C4-2B (cell line): ENCODE data around the gene SCMH1.

Experiments
- H3K27ac ChIP-seq: fragments of 450-650 bp; 2 replicates; pipeline ENCODE4 v1.5.1; 2017
- ZFX ChIP-seq: fragments of 450-650 bp; IDR thresholded peaks from 2 replicates; pipeline ENCODE4 v1.6.1; 2017
- TF ChIP-seq, protein P1 (sequence below): fragments of 450-650 bp; conservative IDR thresholded peaks from 2 replicates; pipeline ENCODE4 v1.5.1; 2017; ENCODE audit warnings: mild to moderate bottlenecking

SCMH1 gene

DNA sequence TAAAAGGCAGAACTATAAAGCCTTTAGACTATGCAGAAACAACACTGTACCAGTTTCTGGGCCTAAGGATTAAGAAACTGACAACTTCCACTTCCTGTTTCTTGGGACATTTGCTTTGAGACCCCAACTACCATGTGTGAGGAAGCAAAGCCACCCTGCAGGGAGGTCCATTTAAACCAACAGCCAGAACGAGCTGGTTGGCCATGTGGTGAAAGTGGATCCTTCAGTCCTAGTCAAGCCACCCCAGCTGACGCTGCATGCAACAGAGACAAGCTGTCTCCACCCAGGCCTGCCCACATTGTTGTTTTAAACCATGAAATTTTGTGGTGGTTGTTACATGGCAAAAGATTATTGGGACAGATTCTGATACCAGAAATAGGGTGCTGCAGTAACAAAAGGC is 188.8 kb downstream of the SCMH1 start:
- no peak for TF ChIP-seq ZFX
- TF ChIP-seq, protein P1, sequence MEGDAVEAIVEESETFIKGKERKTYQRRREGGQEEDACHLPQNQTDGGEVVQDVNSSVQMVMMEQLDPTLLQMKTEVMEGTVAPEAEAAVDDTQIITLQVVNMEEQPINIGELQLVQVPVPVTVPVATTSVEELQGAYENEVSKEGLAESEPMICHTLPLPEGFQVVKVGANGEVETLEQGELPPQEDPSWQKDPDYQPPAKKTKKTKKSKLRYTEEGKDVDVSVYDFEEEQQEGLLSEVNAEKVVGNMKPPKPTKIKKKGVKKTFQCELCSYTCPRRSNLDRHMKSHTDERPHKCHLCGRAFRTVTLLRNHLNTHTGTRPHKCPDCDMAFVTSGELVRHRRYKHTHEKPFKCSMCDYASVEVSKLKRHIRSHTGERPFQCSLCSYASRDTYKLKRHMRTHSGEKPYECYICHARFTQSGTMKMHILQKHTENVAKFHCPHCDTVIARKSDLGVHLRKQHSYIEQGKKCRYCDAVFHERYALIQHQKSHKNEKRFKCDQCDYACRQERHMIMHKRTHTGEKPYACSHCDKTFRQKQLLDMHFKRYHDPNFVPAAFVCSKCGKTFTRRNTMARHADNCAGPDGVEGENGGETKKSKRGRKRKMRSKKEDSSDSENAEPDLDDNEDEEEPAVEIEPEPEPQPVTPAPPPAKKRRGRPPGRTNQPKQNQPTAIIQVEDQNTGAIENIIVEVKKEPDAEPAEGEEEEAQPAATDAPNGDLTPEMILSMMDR, result no peak
- no peak overlapping the region for H3K27ac ChIP-seq

DNA sequence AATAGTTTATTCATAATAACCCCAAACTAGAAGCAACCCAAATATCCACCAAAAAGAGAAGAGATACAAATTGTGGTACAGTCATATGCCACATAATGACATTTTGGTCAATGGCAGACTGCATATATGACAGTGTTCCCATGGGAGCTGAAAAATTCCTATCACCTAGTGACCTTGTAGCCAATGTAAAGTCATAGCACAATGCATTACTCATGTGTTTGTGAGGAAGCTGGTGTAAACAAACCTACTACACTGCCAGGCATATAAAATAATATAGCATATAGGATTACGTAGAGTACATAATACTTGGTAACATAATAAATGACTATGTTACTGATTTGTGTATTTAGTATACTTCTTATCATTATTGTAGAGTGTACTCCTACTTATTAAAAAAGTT is 191.1 kb downstream of the SCMH1 start:
- no peak overlapping the region for H3K27ac ChIP-seq
- TF ChIP-seq ZFX, result no peak
- TF ChIP-seq, protein P1, result no peak

DNA sequence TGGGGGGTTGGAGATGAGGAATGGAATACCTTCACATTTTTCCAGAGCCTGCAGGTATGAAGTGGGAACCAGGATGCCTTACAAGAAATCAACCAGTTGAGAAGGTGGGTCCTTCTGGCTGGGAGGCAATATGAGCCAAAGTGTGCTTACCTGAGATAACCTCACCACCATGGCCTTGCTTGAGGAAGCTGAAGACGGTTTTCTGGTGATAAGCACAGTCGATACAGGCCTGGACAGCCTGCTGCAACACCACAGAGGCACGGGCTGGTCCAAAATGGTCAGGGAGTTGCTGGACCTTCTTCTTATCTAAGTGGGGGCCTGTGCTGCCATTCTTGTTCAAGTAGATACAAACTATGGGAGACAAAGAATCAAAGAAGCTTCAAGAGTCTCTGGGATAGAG is 193.6 kb downstream of the SCMH1 start:
- no peak overlapping the region for H3K27ac ChIP-seq

DNA sequence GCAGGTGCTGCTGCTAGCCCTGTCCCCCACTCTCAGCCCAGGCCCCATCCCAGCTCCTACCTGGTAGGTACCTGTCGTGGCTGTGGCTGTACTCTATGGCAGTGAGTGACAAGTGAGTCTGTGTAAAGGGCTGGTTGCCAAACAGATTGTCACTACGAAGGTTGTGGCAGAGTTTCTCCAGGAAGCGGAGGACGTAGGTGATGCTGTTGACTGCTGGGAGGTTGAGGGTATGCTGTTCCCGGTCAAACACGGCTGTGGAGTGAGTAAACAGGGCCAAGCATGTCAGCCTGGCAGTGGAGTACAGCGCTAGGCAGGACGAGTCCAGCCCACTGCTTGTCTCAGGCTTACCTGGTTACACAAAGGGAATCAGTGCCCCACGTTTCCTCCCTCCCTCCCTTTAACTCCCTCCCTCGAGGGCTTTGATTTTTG is 195.7 kb downstream of the SCMH1 start:
- TF ChIP-seq ZFX, result no peak
- TF ChIP-seq, protein P1, result no peak
- H3K27ac ChIP-seq, result peak overlapping the region; percentile 94

More for the DNA sequence above, 193.6 kb downstream of the SCMH1 start:
- TF ChIP-seq, protein P1, result no peak
- TF ChIP-seq ZFX, result no peak

DNA sequence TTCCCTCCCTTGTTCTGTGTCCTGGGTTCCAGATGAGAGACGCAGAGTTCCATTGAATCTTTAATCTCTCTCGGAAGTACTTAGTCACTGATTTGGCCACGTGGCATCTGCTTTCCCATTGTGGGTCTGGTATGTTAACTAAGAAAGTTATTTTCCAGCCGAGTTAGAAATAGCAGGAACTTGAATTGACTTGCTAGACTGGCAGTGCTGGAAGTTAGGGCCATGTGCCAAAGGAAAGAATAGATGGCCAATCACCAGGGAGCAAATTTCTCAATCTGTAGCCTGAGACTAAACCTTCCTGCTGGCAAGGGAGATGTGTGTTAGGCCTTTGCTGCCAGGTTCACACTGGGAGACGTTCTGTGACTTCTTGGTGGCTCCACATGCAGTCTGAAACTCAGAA is 196.4 kb downstream of the SCMH1 start:
- TF ChIP-seq ZFX, result no peak
- TF ChIP-seq, protein P1, result no peak
- H3K27ac ChIP-seq, result peak overlapping the region; percentile 94

DNA sequence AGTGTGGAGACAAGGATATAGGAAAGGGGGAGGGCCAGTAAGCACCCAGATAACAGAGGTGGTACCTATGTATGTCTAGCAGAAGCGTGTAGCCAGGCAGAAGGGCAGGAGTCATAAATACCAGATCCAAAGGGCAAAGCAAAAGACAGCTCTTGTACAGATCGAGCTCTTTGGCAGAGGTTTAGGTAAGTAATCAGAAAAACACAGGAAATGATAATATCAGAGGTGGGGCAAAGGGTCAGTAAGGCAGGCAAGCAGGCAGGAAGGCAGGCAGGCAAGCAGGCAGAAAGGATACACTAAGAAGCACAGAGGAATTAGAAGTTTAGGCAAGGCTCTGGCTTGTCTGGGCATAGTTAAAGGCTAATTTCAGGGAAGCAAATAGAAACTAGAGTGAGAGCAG is 197.9 kb downstream of the SCMH1 start:
- H3K27ac ChIP-seq, result peak overlapping the region; percentile 94; the same call in 1 of the 2 replicates
- no peak for TF ChIP-seq ZFX
- TF ChIP-seq, protein P1, result no peak

DNA sequence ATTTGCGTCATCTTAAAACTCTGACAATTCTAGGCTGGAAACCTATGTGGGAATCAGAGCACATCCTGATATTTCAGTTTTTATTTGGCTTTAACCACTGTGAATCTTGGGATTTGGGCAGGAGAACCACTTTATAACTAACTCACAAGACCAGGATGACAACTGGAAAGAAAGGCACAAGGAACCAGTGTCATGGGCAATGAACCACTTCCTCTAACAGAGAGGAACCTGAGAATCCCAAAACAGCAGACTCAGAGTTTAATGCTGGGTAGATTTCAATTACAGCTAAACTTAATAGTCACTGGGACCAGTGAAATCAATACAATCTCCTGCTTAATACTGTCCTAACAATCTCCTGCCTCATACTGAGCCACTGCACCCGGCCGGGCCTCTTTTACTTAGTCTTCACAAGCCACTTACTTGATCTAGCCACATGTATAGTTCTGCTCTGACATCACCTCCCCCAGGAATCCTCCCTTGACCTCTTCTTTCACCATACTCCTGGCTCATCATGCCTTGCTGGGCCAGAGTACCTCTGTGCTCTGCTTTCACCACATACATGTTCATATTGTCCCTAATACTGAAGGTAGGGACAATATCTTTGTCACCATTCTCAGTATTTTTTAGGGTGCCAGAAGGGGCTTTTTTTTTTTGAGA is 200.4 kb downstream of the SCMH1 start:
- H3K27ac ChIP-seq, result no peak overlapping the region
- TF ChIP-seq, protein P1, result no peak
- TF ChIP-seq ZFX, result no peak
